Spinal cord (tissue), 10 donors: ENCODE measurements around the gene STEAP3. TPM values are rescaled to one million over a fixed set of nuclear protein-coding genes. Genes with fewer than 3 reads are reported as not detected.
A peak's percentile ranks its signal among the peaks of the same experiment; 100 is the strongest.

Source experiments
- DNase-seq, 6 donors: peaks; one replicate each; pipeline versions ENCODE4 v3.0.0 to v3.0.0-alpha.2; 2013 to 2015; ENCODE audit warnings: low spot score in 6 of 6, low read depth in 4 of 6
- H3K27ac ChIP-seq: one replicate; pipeline ENCODE4 v1.5.1; 2013; ENCODE audit warnings: low read depth, low read length, control low read depth
- H3K27me3 ChIP-seq: one replicate; pipeline ENCODE4 v1.6.1; 2013; ENCODE audit warnings: low read length; ENCODE audit not compliant: control insufficient read depth, insufficient read depth
- H3K36me3 ChIP-seq: one replicate; pipeline ENCODE4 v1.6.1; 2013; ENCODE audit warnings: low read length; ENCODE audit not compliant: control insufficient read depth, insufficient read depth
- H3K4me1 ChIP-seq: one replicate; pipeline ENCODE4 v1.6.1; 2013; ENCODE audit warnings: low read length; ENCODE audit not compliant: control insufficient read depth, insufficient read depth
- H3K4me3 ChIP-seq: one replicate; pipeline ENCODE4 v1.5.1; 2013; ENCODE audit warnings: low read depth, low read length, control low read depth
- H3K9me3 ChIP-seq: one replicate; pipeline ENCODE4 v1.6.1; 2013; ENCODE audit warnings: low read length; ENCODE audit not compliant: control insufficient read depth, insufficient read depth
- WGBS: methylation state at CpG from one replicate; pipeline ENCODE4 v1.1.5; 2013; ENCODE audit warnings: missing lambda C conversion rate; ENCODE audit not compliant: insufficient coverage; 5-methylcytosine and 5-hydroxymethylcytosine counted together
- polyA plus RNA-seq, 2 donors: library from polyadenylated mRNA; unstranded; fragments of 120-200 nt; gene quantifications; one replicate each; pipeline ENCODE4 v1.2.1, GENCODE V29; 2013; ENCODE audit not compliant: insufficient read length in 2 of 2
- total RNA-seq, 2 donors: library from RNA; depleted of rRNA in 1 of 2; stranded (reverse); fragments of 120-200 nt in 1 of 2; fragments of >200 nt in 1 of 2; gene quantifications; one replicate each; pipeline versions ENCODE4 v1.2.3 to v1.2.4, GENCODE V29; 2013 to 2014
- donor health status: healthy.

STEAP3 gene
- total and polyA plus RNA-seq, 4 donors = 0.94 to 7.0 (median 3.1) TPM

GRCh38 chr2:119288576-119288975, 64.9 kb downstream of the STEAP3 start:
- 85% methylated on average over 2 of the region's 6 CpGs for WGBS
- Histone ChIP-seq H3K4me1 (peaks cover 26% of the 10 kb centered on the region), H3K4me3 (no peak overlapping the region), H3K27ac (no peak overlapping the region), H3K36me3 (peaks cover 5% of the 10 kb centered on the region), H3K9me3 (no peaks in the 10 kb centered on the region), H3K27me3 (no peaks in the 10 kb centered on the region)
- no peak for DNase-seq

GRCh38 chr2:119289093-119289492, 65.5 kb downstream of the STEAP3 start:
- Histone ChIP-seq H3K9me3 (no peaks in the 10 kb centered on the region), H3K4me1 (peaks cover 21% of the 10 kb centered on the region), H3K36me3 (peaks cover 7% of the 10 kb centered on the region), H3K4me3 (no peak overlapping the region), H3K27ac (no peak overlapping the region), H3K27me3 (no peaks in the 10 kb centered on the region)
- peak in 1 of 6 donors; percentile 21 for DNase-seq
- 91% methylated on average over 10 of the region's 11 CpGs for WGBS

DNA sequence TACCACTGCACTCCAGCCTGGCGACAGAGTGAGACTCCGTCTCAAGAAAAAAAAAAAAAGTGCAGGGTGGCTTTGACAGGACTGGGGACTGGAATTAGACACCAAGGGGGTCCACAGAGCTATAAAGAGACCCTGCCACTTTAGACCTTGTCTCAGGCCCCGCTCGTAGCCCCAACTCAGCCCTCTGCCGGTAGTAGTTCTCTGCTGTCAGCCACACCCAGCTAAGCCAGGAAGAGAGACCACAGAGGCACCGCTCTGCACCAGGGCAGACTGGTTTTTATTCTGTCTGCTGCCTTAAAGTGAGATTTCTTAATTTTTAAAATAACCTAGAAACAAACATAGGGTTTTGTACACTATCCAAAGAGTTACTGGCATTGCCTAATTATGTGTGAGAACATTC, 66.0 kb downstream of the STEAP3 start:
- H3K27me3 ChIP-seq = no peaks in the 10 kb centered on the region
- peaks cover 18% of the 10 kb centered on the region for H3K4me1 ChIP-seq
- peaks cover 11% of the 10 kb centered on the region for H3K36me3 ChIP-seq
- no peak overlapping the region for H3K4me3 ChIP-seq
- H3K9me3 ChIP-seq = no peaks in the 10 kb centered on the region
- no peak for DNase-seq
- H3K27ac ChIP-seq = no peak overlapping the region
- 100% methylated on average over 5 of the region's 6 CpGs for WGBS

GRCh38 chr2:119290859-119291587, 67.4 kb downstream of the STEAP3 start:
- 8% methylated on average over 14 of the region's 15 CpGs for WGBS
- no peak overlapping the region for H3K4me3 ChIP-seq
- H3K9me3 ChIP-seq = no peaks in the 10 kb centered on the region
- no peak overlapping the region for H3K27ac ChIP-seq
- H3K36me3 ChIP-seq = peaks cover 14% of the 10 kb centered on the region
- peak in 3 of 6 donors; percentile 75 to 96 (median 87) for DNase-seq
- peaks cover 18% of the 10 kb centered on the region for H3K4me1 ChIP-seq
- H3K27me3 ChIP-seq = no peaks in the 10 kb centered on the region

- no peaks in the 10 kb centered on the region for H3K9me3 ChIP-seq
- peaks cover 10% of the 10 kb centered on the region for H3K36me3 ChIP-seq
- no peaks in the 10 kb centered on the region for H3K27me3 ChIP-seq
- no peak for DNase-seq
- 91% methylated on average over 4 of the region's 8 CpGs for WGBS
- no peak overlapping the region for H3K27ac ChIP-seq
- H3K4me1 ChIP-seq = peaks cover 18% of the 10 kb centered on the region
- H3K4me3 ChIP-seq = no peak overlapping the region
Measured at GRCh38 chr2:119291588-119292167, 68.0 kb downstream of the STEAP3 start.

GRCh38 chr2:119292226-119292625, 68.6 kb downstream of the STEAP3 start:
- DNase-seq = peak in 1 of 6 donors; percentile 34
- no peak overlapping the region for H3K27ac ChIP-seq

GRCh38 chr2:119293254-119293653, 69.6 kb downstream of the STEAP3 start:
- Histone ChIP-seq H3K27ac (no peak overlapping the region), H3K36me3 (peaks cover 10% of the 10 kb centered on the region), H3K4me1 (peaks cover 18% of the 10 kb centered on the region), H3K27me3 (no peaks in the 10 kb centered on the region), H3K9me3 (no peaks in the 10 kb centered on the region), H3K4me3 (no peak overlapping the region)
- WGBS = 98% methylated on average over 2 of the region's 2 CpGs
- DNase-seq = no peak

More at GRCh38 chr2:119292226-119292625, 68.6 kb downstream of the STEAP3 start:
- Histone ChIP-seq H3K36me3 (peaks cover 10% of the 10 kb centered on the region), H3K4me1 (peaks cover 18% of the 10 kb centered on the region), H3K27me3 (no peaks in the 10 kb centered on the region), H3K9me3 (no peaks in the 10 kb centered on the region), H3K4me3 (no peak overlapping the region)
- WGBS = 29% methylated on average over 7 of the region's 8 CpGs

- WGBS = 90% methylated on average over 7 of the region's 7 CpGs
- no peaks in the 10 kb centered on the region for H3K27me3 ChIP-seq
- DNase-seq = no peak
- no peaks in the 10 kb centered on the region for H3K9me3 ChIP-seq
- peaks cover 10% of the 10 kb centered on the region for H3K36me3 ChIP-seq
- peaks cover 13% of the 10 kb centered on the region for H3K4me1 ChIP-seq
- no peak overlapping the region for H3K27ac ChIP-seq
- H3K4me3 ChIP-seq = no peak overlapping the region
Measured at GRCh38 chr2:119293900-119294299, 70.3 kb downstream of the STEAP3 start.

DNA sequence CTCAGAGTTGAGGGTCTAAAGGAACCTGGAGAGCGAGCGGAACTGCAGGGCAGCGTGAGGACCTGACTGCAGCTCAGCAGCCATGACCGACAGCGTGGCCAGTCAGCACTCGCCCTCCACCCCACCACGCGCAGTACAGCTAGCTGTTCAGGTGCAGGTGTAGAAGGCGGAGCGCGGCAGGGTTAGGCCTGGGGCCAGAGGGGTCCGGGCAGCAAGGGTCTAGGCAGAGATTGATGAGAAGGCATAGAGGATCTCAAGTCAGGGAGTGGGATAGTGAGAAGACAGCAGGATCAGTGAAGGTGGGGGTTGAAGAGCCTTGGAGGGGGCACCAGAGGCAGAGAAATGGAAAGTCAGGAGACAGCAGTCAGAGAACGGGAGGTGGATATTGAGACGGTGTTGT, 71.0 kb downstream of the STEAP3 start:
- no peak for DNase-seq
- Histone ChIP-seq H3K36me3 (peaks cover 10% of the 10 kb centered on the region), H3K9me3 (no peaks in the 10 kb centered on the region), H3K27ac (no peak overlapping the region), H3K4me1 (peaks cover 5% of the 10 kb centered on the region), H3K4me3 (no peak overlapping the region), H3K27me3 (no peaks in the 10 kb centered on the region)
- WGBS = 94% methylated on average over 14 of the region's 14 CpGs
